Gastrocnemius medialis (tissue), 4 donors: ENCODE results near the gene CLIC2. TPM values are rescaled to one million over a fixed set of nuclear protein-coding genes. Genes with fewer than 3 reads are reported as not detected.

Experiments
- ATAC-seq, 2 donors: fragments of 150-250 bp; one replicate each; pipeline ENCODE4 v1.9.1; 2016
- DNase-seq, 2 donors: peaks; one replicate each; pipeline ENCODE4 v3.0.0-alpha.2; 2019
- H3K27ac ChIP-seq, 4 donors: fragments of 200-600 bp; sonication (generic); 1 replicate in 1 of 4; 2 replicates in 3 of 4; pipeline ENCODE4 v1.5.1; 2016 to 2018; ENCODE audit warnings: mild to moderate bottlenecking in 2 of 4, moderate library complexity in 1 of 4
- H3K27me3 ChIP-seq, 3 donors: fragments of 200-600 bp; sonication (generic) in 2 of 3; 1 replicate in 1 of 3; 2 replicates in 2 of 3; pipeline versions ENCODE4 v1.5.1 to v1.6.0; 2016 to 2019; ENCODE audit warnings: mild to moderate bottlenecking in 1 of 3, moderate library complexity in 1 of 3
- H3K36me3 ChIP-seq, 2 donors: fragments of 200-600 bp; sonication (generic) in 1 of 2; one replicate each; pipeline ENCODE4 v1.5.1; 2017 to 2018
- H3K4me1 ChIP-seq, 2 donors: fragments of 200-600 bp; sonication (generic) in 1 of 2; one replicate each; pipeline ENCODE4 v1.5.1; 2016 to 2017; ENCODE audit warnings: mild to moderate bottlenecking in 2 of 2
- H3K4me3 ChIP-seq, 4 donors: fragments of 200-600 bp; sonication (generic) in 3 of 4; 1 replicate in 1 of 4; 2 replicates in 3 of 4; pipeline ENCODE4 v1.5.1; 2016 to 2019; ENCODE audit warnings: mild to moderate bottlenecking in 2 of 4
- H3K9me3 ChIP-seq, 3 donors: fragments of 200-600 bp; sonication (generic) in 2 of 3; 1 replicate in 1 of 3; 2 replicates in 2 of 3; pipeline ENCODE4 v1.5.1; 2016 to 2019
- POLR2A ChIP-seq, 2 donors: fragments of 450-650 bp; IDR thresholded peaks; one replicate each; pipeline ENCODE4 v1.6.1; 2017; ENCODE audit warnings: antibody characterized with exemption in 2 of 2, mild to moderate bottlenecking in 2 of 2, moderate library complexity in 2 of 2
- in situ Hi-C, 4 donors: fragments of 200-750 bp; cut with MboI; loops; one replicate each; pipeline versions ENCODE4 v1.15.0 to v1.8.0; 2017; ENCODE audit warnings: low sequenced_read_pairs in 4 of 4
- intact Hi-C: fragments of 100-400 bp; cut with DNase I; formaldehyde crosslinking; loops from one replicate; pipeline ENCODE4 v1.15.1; 2023; ENCODE audit warnings: low total_unique reads
- total RNA-seq, 4 donors: library from RNA; depleted of rRNA; stranded (reverse); fragments of >200 nt; gene quantifications; one replicate each; pipeline versions ENCODE4 v1.1.0 to v1.2.3, GENCODE V29; 2016
- TF ChIP-seq, protein P1 (sequence below), 5 experiments: fragments of 450-650 bp in 3 of 5; fragments of 200-600 bp in 2 of 5; sonication (generic) in 2 of 5; IDR thresholded peaks in 4 of 5; conservative IDR thresholded peaks in 1 of 5; 1 replicate in 4 of 5; 2 replicates in 1 of 5; pipeline ENCODE4 v1.5.1; 2016 to 2019; ENCODE audit warnings: antibody characterized with exemption in 5 of 5, mild to moderate bottlenecking in 3 of 5, moderate library complexity in 3 of 5

Gene CLIC2
- total RNA-seq, 4 donors from 2014 or later = 4.5 to 13.3 (median 7.7) TPM

DNA sequence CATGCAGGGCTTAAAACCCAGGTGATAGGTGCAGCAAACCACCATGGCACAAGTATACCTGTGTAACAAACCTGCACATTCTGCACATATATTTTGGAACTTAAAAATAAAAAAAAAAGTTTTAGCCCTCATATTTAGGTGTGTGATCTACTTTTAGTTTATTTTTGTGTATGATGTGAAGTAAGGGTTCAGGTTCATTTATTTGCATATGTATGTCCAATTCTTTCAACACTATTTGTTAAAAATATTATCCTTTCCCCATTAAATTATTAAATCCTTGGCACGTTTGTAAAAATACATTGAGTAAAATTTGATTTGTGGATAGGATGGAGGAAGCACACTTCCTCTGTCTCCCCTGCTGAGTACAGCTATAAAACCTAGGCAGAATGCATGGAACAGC lies 83.0 kb downstream of the CLIC2 start:
- H3K4me1 ChIP-seq = no peaks in the 10 kb centered on the region
- no peak for DNase-seq
- H3K4me3 ChIP-seq = no peak overlapping the region
- intact Hi-C loops (no loop called here), in situ Hi-C loops (no loop called here)
- no peak overlapping the region for H3K27ac ChIP-seq
- H3K36me3 ChIP-seq = no peaks in the 10 kb centered on the region
- no peak for TF ChIP-seq POLR2A (IDR thresholded peaks at IDR 0.05)
- TF ChIP-seq, protein P1, sequence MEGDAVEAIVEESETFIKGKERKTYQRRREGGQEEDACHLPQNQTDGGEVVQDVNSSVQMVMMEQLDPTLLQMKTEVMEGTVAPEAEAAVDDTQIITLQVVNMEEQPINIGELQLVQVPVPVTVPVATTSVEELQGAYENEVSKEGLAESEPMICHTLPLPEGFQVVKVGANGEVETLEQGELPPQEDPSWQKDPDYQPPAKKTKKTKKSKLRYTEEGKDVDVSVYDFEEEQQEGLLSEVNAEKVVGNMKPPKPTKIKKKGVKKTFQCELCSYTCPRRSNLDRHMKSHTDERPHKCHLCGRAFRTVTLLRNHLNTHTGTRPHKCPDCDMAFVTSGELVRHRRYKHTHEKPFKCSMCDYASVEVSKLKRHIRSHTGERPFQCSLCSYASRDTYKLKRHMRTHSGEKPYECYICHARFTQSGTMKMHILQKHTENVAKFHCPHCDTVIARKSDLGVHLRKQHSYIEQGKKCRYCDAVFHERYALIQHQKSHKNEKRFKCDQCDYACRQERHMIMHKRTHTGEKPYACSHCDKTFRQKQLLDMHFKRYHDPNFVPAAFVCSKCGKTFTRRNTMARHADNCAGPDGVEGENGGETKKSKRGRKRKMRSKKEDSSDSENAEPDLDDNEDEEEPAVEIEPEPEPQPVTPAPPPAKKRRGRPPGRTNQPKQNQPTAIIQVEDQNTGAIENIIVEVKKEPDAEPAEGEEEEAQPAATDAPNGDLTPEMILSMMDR (IDR thresholded peaks at IDR 0.05 in 4 of 5, conservative IDR thresholded peaks at IDR 0.05 in 1 of 5) = no peak
- no peak for ATAC-seq
- H3K9me3 ChIP-seq = no peaks in the 10 kb centered on the region
- no peaks in the 10 kb centered on the region for H3K27me3 ChIP-seq

- Histone ChIP-seq H3K27ac (no peak overlapping the region), H3K4me1 (no peaks in the 10 kb centered on the region), H3K9me3 (no peaks in the 10 kb centered on the region), H3K27me3 (no peaks in the 10 kb centered on the region), H3K4me3 (no peak overlapping the region), H3K36me3 (no peaks in the 10 kb centered on the region)
- no peak for TF ChIP-seq POLR2A (IDR thresholded peaks at IDR 0.05)
- TF ChIP-seq, protein P1 (IDR thresholded peaks at IDR 0.05 in 4 of 5, conservative IDR thresholded peaks at IDR 0.05 in 1 of 5) = no peak
- in situ Hi-C loops = no loop called here
- intact Hi-C loops = no loop called here
- ATAC-seq (no peak), DNase-seq (no peak)
Measured at GRCh38 chrX:155247497-155247896, 86.9 kb downstream of the CLIC2 start.

GRCh38 chrX:155246748-155247147 lies 87.7 kb downstream of the CLIC2 start:
- in situ Hi-C loops = no loop called here
- Histone ChIP-seq H3K4me1 (no peaks in the 10 kb centered on the region), H3K4me3 (no peak overlapping the region), H3K9me3 (no peaks in the 10 kb centered on the region), H3K27ac (no peak overlapping the region), H3K27me3 (no peaks in the 10 kb centered on the region), H3K36me3 (no peaks in the 10 kb centered on the region)
- TF ChIP-seq, protein P1 (IDR thresholded peaks at IDR 0.05 in 4 of 5, conservative IDR thresholded peaks at IDR 0.05 in 1 of 5) = no peak
- no peak for TF ChIP-seq POLR2A (IDR thresholded peaks at IDR 0.05)
- ATAC-seq (no peak), DNase-seq (no peak)
- intact Hi-C loops = no loop called here

DNA sequence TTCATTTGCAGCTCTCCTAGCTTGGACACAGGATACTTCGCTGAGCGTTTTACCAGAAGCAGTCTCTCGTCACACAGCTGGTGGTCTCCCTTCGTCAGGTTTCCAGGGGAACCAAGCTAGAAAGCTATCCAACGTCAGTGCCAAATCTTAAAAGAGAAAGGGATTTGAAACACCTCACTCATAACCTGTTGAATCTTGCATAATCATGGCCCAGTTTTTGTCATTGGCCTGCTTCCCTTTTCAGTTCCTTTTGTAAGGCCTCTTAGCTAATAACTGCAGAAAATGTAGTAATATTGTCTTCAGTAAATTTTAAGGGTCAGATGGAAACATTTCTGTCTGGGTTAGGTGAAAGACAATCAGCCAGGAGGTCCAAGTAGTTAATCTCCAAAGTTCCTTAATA lies 92.1 kb downstream of the CLIC2 start:
- no peak for ATAC-seq

More for the DNA sequence above, 92.1 kb downstream of the CLIC2 start:
- Histone ChIP-seq H3K4me1 (no peaks in the 10 kb centered on the region), H3K9me3 (no peaks in the 10 kb centered on the region), H3K36me3 (peaks cover 0 to 7% of the 10 kb centered on the region in 2 donors), H3K4me3 (no peak overlapping the region), H3K27me3 (no peaks in the 10 kb centered on the region), H3K27ac (no peak overlapping the region)
- intact Hi-C loops (no loop called here), in situ Hi-C loops (no loop called here)
- TF ChIP-seq, protein P1 (IDR thresholded peaks at IDR 0.05 in 4 of 5, conservative IDR thresholded peaks at IDR 0.05 in 1 of 5) = no peak
- TF ChIP-seq POLR2A (IDR thresholded peaks at IDR 0.05) = no peak
- DNase-seq = no peak
